ENCODE data around the gene SIGLEC12.
"Not testable (repeated sequence)": the region's sequence is repeated elsewhere in the genome, so short reads cannot be mapped to it uniquely, and the experiment has no call there.

Gene SIGLEC12

GRCh38 chr19:51521781-51522180 lies 20.2 kb upstream of the SIGLEC12 start:
- DNase-seq = no peak

- DNase-seq = no peak
These were observed 19.8 kb upstream of the SIGLEC12 start for GRCh38 chr19:51521357-51521756.

GRCh38 chr19:51520728-51521127 lies 19.1 kb upstream of the SIGLEC12 start:
- no peak for DNase-seq

GRCh38 chr19:51514866-51515481 lies 13.4 kb upstream of the SIGLEC12 start:
- DNase-seq = no peak

- no peak for DNase-seq
These were observed 12.4 kb upstream of the SIGLEC12 start for GRCh38 chr19:51513968-51514367.

GRCh38 chr19:51511353-51511752 lies 9.8 kb upstream of the SIGLEC12 start:
- no peak for DNase-seq

GRCh38 chr19:51509823-51510660 lies 8.4 kb upstream of the SIGLEC12 start:
- DNase-seq = no peak

- DNase-seq = no peak
These were observed 6.6 kb upstream of the SIGLEC12 start for GRCh38 chr19:51508059-51508733.

GRCh38 chr19:51507640-51508058 lies 6.0 kb upstream of the SIGLEC12 start:
- DNase-seq = no peak

GRCh38 chr19:51507192-51507591 lies 5.6 kb upstream of the SIGLEC12 start:
- no peak for DNase-seq

- DNase-seq = no peak
These were observed 4.3 kb upstream of the SIGLEC12 start for GRCh38 chr19:51505904-51506303.

- no peak for DNase-seq
These were observed 2.3 kb upstream of the SIGLEC12 start for GRCh38 chr19:51503896-51504295.

GRCh38 chr19:51503286-51503817 lies 1.8 kb upstream of the SIGLEC12 start:
- no peak for DNase-seq

- DNase-seq = not testable (repeated sequence)
These were observed 669 bp downstream of the SIGLEC12 start for GRCh38 chr19:51500931-51501330.

- no peak for DNase-seq
These were observed 3.9 kb downstream of the SIGLEC12 start for GRCh38 chr19:51497666-51498065.

- DNase-seq = no peak
These were observed 7.8 kb downstream of the SIGLEC12 start for GRCh38 chr19:51493776-51494175.

GRCh38 chr19:51491586-51491985 lies 10.0 kb downstream of the SIGLEC12 start:
- no peak for DNase-seq

GRCh38 chr19:51490676-51491075 lies 10.9 kb downstream of the SIGLEC12 start:
- DNase-seq = no peak

- no peak for DNase-seq
These were observed 12.5 kb downstream of the SIGLEC12 start for GRCh38 chr19:51489113-51489512.

- DNase-seq = no peak
These were observed 13.1 kb downstream of the SIGLEC12 start for GRCh38 chr19:51488491-51488890.

GRCh38 chr19:51485960-51486660 lies 15.5 kb downstream of the SIGLEC12 start:
- no peak for DNase-seq

- DNase-seq = no peak
These were observed 21.0 kb downstream of the SIGLEC12 start for GRCh38 chr19:51480590-51480989.
